BJ (cell line): ENCODE results near the gene RFX3. TPM values are rescaled to one million over a fixed set of nuclear protein-coding genes. Genes with fewer than 3 reads are reported as not detected.

Experiments
- CTCF ChIA-PET: fragments of 350-600 bp; formaldehyde crosslinking; extraction: SDS; loops from one replicate; lab custom pipeline; 2021; ENCODE audit warnings: antibody characterized with exemption, inconsistent platforms; lab: Yijun Ruan, JAX
- POLR2A ChIA-PET: fragments of 300-600 bp; sonication (Branson Sonifier 250); formaldehyde crosslinking; extraction: SDS; loops from one replicate; lab custom pipeline; 2021; ENCODE audit warnings: antibody characterized with exemption; lab: Charles Lee
- DNase-seq: peaks from one replicate; pipeline ENCODE4 v3.0.0-alpha.2; 2011; ENCODE audit warnings: low read depth
- H3K27me3 ChIP-seq: 2 replicates; pipeline ENCODE4 v1.6.0; 2011; ENCODE audit warnings: low read length; ENCODE audit not compliant: control insufficient read depth, insufficient read depth
- H3K36me3 ChIP-seq: 2 replicates; pipeline ENCODE4 v1.5.1; 2011; ENCODE audit warnings: low read length; ENCODE audit not compliant: control insufficient read depth, insufficient read depth
- H3K4me3 ChIP-seq: 2 replicates; pipeline ENCODE4 v1.5.1; 2011; ENCODE audit warnings: low read depth, mild to moderate bottlenecking, control low read depth, low read length
- polyA plus RNA-seq: library from polyadenylated mRNA; depleted of rRNA; stranded (reverse); fragments of >200 nt; gene quantifications from 2 replicates; pipeline ENCODE4 v1.2.3, GENCODE V29; 2011
- TF ChIP-seq, protein P1 (sequence below): IDR thresholded peaks from 2 replicates; pipeline ENCODE4 v1.5.1; 2011; ENCODE audit warnings: low read depth, mild to moderate bottlenecking, control low read depth, inconsistent platforms, low read length, moderate library complexity; ENCODE audit not compliant: insufficient read depth

The RFX3 gene
- polyA plus RNA-seq, 1 experiment, result 2.2 TPM

DNA sequence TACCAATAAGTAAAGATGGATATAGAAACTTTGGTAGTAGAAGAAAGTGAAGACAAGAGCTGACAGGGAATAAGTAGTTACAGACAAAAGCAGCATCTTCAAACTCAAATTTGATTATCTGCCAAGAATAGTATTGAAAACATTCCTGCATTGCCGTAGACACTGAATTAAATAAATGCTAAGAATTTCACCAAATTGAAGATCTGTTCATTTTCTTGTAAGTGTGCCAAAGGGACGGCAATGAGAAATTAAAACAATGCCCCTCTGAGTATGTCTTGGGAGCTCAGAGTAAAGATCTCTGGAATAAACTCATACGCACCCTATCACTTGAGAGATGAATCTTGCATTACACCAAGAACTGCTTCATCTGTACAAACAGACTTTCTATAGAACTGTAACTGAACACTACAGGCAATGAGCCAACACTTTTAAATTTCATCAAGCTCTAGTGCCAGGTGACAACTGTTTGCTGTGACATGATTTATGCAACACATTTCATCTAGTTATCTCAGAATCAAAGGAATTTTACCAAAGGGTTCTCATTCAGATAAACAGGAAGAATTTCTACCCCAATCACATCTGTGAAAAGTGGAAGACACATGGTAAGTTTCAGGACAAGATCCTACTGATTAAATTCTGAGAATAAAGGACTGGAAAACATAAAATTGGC, 66.9 kb downstream of the RFX3 start:
- Histone ChIP-seq H3K36me3 (no peaks in the 10 kb centered on the region), H3K4me3 (no peak overlapping the region), H3K27me3 (no peaks in the 10 kb centered on the region)
- ChIA-PET CTCF (interaction anchor here (0.6 to 0.8 kb wide), 2 partner anchors 17 to 22 kb away, joined by 3 read pairs; no protein-coding TSS in a partner anchor), POLR2A (no interaction called here)
- TF ChIP-seq, protein P1, sequence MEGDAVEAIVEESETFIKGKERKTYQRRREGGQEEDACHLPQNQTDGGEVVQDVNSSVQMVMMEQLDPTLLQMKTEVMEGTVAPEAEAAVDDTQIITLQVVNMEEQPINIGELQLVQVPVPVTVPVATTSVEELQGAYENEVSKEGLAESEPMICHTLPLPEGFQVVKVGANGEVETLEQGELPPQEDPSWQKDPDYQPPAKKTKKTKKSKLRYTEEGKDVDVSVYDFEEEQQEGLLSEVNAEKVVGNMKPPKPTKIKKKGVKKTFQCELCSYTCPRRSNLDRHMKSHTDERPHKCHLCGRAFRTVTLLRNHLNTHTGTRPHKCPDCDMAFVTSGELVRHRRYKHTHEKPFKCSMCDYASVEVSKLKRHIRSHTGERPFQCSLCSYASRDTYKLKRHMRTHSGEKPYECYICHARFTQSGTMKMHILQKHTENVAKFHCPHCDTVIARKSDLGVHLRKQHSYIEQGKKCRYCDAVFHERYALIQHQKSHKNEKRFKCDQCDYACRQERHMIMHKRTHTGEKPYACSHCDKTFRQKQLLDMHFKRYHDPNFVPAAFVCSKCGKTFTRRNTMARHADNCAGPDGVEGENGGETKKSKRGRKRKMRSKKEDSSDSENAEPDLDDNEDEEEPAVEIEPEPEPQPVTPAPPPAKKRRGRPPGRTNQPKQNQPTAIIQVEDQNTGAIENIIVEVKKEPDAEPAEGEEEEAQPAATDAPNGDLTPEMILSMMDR, result no peak
- DNase-seq, result no peak

DNA sequence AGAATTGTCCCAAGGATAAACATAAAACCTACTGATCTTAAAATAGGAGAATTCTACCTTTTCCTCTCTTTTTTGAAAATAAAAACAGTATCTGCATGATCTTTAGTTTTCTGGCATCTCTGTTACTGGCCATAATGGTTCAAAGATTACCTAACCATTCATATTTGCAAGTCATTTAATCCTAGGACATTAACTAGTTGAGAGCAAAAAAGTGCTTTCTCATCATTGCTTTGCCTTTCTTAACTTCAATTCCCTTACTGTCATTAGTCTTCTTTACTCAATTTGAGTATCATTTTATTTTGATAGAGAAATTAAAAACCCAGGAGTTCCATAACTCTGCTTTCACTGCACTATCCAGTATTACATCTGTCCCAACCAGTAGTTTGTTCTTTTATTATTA, 68.6 kb downstream of the RFX3 start:
- Histone ChIP-seq H3K27me3 (no peaks in the 10 kb centered on the region), H3K36me3 (no peaks in the 10 kb centered on the region), H3K4me3 (no peak overlapping the region)
- DNase-seq, result no peak
- TF ChIP-seq, protein P1, result no peak
- ChIA-PET CTCF (interaction anchor here (0.7 to 1.6 kb wide), 4 partner anchors 11 to 216 kb away, joined by 3 to 5 read pairs (median 4); no protein-coding TSS in a partner anchor), POLR2A (no interaction called here)

DNA sequence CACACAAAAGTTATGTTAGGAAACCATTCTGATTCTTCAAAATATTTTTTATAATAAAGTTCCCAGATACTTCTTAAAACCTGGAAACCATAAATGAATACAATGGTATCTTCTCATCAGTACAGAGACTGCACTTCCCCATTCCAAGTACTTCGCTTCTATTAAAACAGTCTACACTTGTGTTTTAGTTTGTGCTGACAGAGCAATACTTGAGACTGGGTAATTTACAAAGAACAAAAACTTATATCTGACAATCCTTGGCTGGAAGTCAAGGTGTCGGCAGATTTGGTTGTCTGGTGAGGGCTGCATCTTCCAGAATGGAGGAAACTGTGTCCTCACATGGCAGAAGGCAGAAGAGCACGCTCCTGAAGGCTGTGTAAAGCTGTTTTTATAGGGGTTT, 70.1 kb downstream of the RFX3 start:
- ChIA-PET POLR2A (no interaction called here), CTCF (no interaction called here)

DNA sequence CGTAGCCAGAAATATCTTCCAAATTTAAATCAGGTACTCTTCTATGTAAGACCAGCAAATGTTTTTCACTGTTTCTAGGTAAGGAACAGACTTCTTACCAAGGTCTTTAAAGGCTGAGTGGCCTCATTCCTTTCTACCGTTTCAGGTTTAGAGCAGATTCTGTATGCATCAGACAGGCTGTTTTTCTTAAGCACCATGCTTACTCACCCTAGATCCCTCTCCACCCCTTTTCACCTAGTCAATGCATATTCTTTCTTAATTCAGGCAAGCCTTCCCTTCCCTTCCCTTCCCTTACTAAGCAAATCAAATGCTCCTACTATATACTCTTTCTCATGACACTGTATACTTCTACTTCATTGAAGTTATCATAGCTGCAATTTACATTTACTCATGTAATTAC, 70.7 kb downstream of the RFX3 start:
- DNase-seq, result no peak
- CTCF ChIA-PET, result interaction anchor here (2.0 kb wide), 1 partner anchor 13 kb away, joined by 6 read pairs; no protein-coding TSS in a partner anchor
- Histone ChIP-seq H3K4me3 (no peak overlapping the region), H3K27me3 (no peaks in the 10 kb centered on the region), H3K36me3 (no peaks in the 10 kb centered on the region)
- POLR2A ChIA-PET, result no interaction called here
- TF ChIP-seq, protein P1, result no peak

More for the DNA sequence above, 70.1 kb downstream of the RFX3 start:
- Histone ChIP-seq H3K36me3 (no peaks in the 10 kb centered on the region), H3K4me3 (no peak overlapping the region), H3K27me3 (no peaks in the 10 kb centered on the region)
- TF ChIP-seq, protein P1, result no peak
- DNase-seq, result no peak

DNA sequence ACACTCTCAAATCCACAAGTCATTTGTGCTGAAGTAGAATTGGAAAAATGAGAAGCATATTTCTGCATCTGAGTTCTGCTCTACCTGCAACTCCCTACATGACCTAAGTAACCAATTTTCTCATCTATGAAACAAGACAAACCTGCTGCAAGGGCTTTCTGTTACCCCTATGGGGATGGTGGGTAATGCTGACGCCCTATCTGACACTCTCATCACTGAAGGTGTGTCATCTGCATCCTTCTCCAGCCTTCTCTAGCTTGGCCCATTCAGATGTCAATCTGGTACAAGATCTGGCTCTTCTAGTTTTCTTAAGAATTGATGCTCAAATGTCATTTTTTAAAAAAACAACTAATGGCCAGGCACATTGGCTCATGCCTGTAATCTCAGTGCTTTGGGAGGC, 73.8 kb downstream of the RFX3 start:
- no peak for DNase-seq
- Histone ChIP-seq H3K36me3 (no peaks in the 10 kb centered on the region), H3K27me3 (no peaks in the 10 kb centered on the region), H3K4me3 (no peak overlapping the region)
- ChIA-PET POLR2A (no interaction called here), CTCF (no interaction called here)
- TF ChIP-seq, protein P1, result no peak
